HG02981 (cell line): ENCODE results near the gene TRMT2A.
A peak's percentile ranks its signal among the peaks of the same experiment; 100 is the strongest.
"Not testable (repeated sequence)": the region's sequence is repeated elsewhere in the genome, so short reads cannot be mapped to it uniquely, and the experiment has no call there.

Source experiments
- ATAC-seq: cut with Tn5 transposase; IDR thresholded peaks from one replicate; pipeline ENCODE4 v1.9.1; 2021; ENCODE audit warnings: mild to moderate bottlenecking, moderate library complexity; ENCODE audit not compliant: unreplicated experiment

TRMT2A gene, protein sequence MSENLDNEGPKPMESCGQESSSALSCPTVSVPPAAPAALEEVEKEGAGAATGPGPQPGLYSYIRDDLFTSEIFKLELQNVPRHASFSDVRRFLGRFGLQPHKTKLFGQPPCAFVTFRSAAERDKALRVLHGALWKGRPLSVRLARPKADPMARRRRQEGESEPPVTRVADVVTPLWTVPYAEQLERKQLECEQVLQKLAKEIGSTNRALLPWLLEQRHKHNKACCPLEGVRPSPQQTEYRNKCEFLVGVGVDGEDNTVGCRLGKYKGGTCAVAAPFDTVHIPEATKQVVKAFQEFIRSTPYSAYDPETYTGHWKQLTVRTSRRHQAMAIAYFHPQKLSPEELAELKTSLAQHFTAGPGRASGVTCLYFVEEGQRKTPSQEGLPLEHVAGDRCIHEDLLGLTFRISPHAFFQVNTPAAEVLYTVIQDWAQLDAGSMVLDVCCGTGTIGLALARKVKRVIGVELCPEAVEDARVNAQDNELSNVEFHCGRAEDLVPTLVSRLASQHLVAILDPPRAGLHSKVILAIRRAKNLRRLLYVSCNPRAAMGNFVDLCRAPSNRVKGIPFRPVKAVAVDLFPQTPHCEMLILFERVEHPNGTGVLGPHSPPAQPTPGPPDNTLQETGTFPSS

DNA sequence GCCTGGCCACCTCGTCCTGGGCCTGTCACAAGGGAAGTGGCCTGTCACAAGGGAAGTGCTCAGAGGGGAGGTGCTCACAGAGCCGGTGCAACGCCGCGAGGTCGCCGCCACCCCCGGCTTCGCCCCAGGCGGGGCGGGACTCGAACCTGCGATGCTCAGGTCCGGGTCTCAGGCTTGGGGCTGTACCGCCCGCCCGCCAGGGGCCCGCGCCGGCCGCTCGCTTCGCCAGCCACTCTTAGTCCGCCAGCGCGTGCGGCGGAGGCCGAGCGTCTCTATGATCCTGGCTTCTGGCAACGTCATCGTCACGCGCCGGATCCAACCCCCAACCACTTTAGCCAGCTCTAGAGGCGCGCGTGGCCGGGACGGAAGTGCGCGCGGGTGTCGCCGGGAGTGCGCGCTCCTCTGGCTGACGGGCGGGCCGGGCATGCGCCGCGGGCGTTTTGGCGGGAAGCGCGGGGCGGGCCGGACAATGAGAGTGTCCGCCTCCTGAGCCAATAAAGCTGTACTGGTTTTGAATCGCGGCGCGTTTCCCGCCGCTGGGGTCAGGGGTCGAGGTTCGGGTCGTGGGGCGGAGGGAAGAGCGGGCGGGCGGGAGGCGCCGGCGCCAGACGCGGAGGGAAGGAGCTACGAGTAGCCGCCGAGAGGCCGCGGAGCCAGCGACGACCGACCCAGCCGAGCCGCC is at the start of gene TRMT2A:
Gene TRMT2A, minus strand, starts transcription at position 276 of the 682 bp plus-strand sequence. CDS start 320 bp downstream, outside the sequence.
- ATAC-seq, result peak; percentile 67

DNA sequence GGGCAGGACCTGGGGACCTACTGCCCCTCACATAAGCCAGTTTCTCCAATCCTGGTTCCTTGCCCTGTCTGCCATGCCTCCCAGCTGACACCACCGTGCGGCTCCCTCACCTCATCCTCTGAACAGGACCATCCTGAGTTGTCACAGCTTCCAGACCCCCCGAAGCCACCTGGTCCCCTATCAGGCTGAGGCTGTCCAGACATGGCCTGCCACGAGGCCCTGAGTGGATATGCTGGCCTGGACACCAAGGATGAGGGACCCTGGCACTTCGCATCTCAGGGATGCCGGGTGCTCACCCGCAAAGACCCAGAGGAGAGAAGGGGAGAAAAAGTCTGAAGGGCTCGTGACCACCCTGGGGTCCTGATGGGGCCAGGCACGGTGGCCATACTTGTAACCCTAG is 49.7 kb upstream of the TRMT2A start:
- ATAC-seq, result no peak

DNA sequence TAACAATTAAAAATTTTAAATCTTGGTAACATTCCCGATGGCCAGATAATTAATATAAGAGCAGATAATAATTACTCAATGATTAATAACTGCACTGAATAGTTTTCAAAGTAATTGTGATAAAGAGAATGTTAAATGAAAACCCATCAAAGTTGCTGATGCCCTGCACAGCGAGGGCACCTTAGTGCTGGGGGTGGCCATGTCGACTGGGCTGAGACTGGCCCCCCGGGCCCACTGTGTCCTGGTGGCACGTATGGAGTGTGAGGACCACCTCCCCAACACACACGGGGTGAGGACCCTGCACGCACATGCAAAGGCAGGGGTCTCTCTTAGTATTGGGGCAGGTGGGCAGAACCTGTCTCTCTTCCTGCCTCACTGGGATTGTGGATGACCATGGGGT is 48.9 kb upstream of the TRMT2A start:
- no peak for ATAC-seq

DNA sequence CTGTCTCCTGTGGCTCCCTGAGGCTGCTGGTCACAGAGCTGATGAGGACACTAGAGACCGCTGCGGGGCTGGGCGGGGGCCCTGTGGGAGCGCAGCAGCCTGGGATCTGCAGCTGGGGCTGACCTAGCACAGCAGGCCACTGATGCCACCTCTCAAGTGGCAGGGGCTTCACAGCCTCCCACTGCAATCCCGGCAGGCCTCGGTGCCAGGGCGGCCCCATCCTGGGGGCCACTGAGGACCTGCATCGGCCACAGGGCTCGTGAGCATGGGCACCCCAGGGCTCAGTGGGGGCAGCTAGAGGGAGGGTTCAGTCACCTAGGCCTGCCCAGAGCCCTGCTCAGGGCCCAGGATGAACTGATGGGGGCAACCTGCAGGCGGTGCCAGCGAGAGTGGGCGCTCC is 48.4 kb upstream of the TRMT2A start:
- no peak for ATAC-seq

DNA sequence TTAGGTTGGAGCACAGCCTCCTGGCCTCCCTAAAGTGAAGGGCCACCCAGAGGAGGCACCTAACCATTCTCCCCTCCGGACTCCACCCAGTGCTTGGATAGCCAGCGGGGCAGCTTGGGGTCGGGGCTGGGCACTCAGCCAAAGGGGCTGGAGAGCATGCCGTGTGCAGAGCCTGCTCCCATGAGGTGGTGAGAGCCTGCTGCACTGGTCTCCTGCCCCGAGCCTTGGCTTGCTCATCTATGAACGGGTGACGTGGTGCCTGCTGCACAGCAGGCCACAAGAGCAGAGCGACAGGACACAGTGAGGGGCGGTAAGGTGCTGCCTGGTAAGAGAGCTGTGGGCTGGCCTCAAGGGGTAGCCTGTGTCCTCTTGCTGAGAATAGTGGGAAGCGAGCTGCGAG is 47.8 kb upstream of the TRMT2A start:
- ATAC-seq, result no peak

DNA sequence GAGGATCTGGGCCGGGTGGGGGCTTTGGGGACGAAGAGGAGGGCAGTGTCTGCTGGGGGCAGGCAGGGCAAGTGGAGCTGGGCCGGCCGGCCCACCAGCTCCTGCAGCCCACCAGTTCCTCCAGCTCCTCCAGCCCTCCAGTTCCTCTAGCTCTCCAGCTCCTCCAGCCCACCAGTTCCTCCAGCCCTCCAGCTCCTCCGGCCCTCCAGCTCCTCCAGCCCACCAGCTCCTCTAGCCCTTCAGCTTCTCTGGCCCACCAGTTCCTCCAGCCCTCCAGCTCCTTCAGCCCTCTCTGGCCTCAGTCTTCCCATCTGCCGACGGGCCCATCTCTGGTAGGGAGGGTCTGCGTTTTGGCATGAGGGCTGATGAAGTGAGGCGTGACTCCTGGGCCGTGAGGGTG is 43.0 kb upstream of the TRMT2A start:
- no peak for ATAC-seq

DNA sequence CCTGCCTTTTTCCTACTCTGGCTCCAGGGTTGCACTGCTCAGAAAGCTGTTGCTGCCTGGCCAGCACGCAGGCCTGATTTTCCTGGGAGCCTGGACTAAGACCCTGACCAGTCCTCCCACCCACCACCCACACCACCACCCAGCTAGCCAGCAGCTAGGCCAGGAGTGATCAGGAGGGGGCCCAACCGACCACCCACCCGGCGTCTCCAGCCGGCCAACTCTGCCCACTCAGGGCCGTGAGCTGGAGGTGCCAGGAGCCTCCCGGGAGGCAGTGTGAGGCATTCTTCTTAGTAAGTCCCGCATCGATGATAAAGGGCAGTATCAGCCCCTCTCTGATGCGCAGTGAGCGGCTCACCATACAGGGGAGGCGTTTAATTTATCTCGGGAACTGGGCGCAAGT is 42.5 kb upstream of the TRMT2A start:
- ATAC-seq, result not testable (repeated sequence)

DNA sequence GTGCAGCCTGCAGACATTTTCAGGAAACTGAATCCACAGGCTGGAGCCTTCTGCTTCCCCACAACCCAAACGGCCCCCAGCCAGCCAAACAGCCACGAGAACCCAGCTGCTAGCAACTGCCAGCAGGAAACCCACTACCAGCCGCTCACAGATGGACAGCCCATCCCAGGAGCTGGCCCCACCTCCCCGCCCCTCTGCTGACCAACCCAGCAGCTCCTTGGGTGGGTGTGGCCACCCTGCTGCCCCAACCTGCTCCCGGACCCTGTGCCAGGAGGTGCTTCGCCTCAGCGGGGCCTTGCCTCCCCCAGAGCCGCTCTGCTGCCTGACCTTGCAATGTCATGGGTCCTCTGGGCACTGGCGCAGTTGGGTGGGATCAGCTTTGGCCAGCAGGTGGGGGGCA is 42.0 kb upstream of the TRMT2A start:
- ATAC-seq, result no peak

DNA sequence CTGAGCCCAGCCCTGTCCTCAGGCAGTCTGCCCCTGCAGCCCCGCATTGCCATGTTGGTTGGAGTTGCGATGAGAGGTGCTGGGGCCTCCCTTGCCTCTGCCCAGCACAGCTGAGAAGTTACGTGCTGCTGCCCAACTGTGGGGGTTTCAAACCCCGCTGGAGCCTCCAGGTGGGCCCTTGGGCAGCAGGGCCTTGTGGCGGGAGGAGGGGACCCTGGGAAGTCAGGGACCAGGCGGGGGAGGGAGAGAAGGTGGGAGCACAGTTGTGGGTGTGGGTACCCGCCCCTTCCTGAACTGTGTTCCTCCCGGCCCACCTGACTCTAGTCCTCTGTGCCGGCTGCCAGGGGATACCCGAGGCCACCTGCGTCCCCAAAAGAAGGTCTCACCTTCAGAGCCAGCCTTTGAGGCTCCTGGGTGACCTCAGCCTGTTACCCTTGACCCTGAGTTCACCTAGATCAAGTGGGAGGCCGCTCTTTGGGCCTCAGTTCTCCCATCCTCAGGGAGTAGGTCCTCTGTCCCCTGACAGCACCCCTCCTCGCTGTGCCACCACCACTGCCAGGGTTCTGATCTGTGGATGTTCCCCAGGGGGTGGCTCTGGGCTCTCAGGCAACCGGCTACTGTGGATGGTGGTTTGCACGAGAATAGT is 41.5 kb upstream of the TRMT2A start:
- ATAC-seq, result no peak

DNA sequence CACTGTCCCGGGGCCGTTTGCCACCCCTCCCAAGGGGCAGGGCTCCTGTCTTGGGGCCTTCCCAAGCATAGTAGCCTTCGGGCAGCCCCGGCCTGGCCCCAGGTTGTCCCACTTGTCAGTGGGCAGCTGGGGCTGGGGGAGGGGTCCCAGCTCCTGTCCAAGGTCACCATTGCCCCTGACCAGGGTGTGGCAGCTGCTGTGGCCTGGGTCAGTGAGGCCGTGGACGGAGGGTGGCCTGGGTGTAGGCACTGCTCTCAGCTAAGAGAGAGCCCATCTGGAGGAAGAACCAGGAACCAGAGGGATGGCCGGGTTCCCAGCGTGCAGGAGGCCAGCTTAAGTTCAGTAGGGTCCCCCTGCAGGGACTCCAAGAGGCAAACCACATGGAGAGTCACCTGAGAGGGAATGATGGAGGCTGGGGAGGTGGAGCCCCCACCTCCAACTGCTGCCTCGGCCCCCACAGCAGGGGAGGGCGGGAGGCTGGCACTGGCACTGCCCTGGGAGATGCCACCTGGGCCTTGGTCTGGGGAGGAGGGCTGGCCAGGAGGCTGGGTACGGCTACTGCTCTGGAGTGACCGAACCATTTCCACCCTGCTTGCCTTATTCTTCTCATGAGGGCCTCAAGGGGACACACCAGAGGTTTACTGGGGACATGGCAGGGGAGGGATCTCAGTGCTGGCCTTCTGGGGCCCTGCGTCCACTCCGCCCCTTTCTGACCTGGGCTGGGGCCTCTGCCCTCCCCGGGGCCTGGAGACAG is 40.6 kb upstream of the TRMT2A start:
- no peak for ATAC-seq

DNA sequence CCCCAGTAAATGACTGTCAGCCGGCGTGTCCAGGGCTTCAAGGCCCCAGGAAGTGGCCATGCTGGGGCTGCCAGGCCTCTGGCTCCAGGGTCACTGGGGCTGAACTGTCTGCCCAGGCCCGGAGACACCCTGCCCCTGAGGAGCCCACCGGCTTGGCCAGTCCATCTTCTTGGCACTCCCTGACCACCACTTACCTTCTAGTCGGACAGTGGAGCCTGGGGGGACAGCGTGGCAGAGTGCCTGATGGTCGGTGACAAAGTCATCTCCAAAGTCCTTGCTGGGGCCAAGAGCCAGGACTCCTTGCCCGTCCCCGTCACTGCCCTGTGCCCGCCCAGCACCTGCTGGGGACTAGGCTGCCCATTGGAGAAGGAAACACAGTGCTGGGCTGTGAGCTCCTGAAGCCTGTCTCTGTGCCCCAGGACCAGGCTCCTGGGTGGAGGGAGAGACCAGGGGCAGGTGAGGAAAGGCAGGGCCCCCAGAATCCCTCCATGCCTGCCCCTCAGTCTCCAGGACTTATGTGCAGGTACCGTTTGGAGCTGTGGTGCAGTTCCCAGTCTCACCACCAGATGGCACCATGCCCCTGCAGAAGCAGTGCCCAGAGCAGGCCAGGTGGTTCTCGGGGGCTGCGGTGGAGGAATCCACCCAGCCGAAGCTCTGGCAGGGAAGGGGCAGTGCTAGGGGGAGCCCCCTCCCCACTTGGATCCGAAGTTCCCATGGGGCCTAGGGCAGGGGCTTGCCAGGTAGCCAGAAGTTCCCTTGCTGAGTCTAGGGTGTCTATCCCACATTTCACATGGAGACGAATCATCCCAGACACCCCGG is 39.8 kb upstream of the TRMT2A start:
- ATAC-seq, result no peak

DNA sequence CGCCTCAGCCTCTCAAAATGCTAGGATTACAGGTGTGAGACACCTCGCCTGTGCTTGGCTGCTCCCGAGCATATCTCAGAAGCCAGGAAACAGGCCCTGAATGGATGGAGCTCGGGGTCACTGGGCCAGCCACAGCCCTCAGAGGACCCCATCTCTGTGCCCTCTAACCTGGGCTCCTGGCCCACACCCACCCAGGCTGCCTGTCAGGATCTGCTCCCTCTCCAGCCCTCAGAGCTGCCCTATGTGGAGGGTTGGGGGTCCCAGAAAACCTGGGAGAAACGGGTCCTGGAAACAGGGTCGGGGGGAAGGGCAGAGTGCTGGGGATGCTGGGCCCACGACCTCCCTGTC is 39.0 kb upstream of the TRMT2A start:
- no peak for ATAC-seq

DNA sequence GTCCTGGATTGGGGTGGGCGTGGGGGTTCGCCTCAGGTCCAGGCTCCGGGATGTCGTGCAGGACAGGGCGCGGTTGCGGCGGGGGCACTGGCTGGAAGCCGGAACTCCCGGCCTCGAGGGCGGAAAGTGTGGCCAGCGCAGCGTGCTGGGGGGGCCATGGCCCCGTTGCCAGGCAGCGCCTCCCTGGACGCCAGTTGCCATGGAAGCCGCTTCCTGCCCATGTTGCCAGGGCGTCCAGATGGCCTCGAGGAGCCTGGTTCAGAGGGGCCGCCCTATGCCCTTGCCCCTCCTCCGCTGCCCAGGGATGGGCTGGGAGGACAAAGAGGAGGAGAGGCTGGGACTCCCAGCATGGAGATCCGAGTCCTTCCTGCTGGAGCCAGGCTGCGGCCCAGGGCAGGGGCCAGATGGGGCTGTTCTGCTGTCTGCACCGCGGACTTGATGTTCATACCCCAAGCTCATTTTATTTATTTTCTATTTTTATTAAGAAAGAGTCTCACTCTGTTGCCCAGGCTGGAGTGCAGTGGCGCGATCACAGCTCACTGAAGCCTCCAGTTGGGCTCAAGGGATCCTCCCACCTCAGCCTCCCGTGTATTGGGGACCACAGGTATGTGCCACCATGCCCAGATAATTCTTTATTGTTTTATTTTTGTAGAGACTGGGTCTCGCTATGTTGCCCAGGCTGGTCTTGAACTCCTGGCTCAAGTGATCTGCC is 38.5 kb upstream of the TRMT2A start:
- ATAC-seq, result no peak

DNA sequence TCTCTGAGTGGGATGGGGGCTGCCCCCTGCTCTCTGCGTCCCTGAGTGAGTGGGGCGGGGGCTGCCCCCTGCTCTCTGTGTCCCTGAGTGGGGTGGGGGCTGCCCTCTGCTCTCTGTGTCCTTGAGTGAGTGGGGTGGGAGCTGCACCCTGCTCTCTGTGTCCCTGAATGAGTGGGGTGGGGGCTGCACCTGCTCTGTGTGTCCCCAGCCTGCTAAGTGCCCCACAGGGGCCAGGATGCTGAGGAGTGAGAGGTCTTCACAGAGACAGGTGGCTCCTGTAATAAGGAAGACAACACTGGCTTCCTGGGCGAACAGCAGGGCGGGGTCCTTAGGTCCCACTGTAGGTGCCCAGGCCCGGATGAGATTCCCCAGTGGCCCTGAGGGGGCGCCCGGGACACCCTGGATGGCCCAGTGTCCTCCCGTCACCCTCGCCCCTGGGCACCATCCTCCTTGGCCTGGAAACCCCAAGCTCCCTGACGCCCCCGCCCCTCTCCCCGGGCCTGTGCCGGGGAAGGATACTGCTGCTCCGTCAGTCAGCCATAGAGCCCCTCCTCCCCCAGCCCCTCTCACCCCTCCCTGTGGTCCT is 37.7 kb upstream of the TRMT2A start:
- no peak for ATAC-seq

DNA sequence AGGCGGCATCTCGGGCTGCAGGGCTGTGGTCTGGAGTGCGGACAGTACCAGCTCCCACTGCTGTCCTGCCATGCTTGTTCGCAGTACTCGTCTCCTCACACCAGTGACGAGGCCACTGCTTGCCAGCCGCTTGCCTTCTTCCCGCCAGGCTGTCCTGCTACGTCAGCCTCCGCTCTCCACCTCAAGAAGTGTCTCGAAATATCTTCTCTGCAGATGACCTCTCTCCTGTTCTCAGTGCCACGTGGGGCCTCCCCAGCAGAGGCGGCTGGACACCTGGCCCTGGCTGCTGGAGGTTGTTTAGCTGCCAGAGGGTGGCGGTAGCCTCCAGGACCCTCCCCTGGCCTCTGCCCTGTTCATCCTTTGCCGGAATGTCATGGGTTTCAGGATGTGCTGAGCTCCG is 36.9 kb upstream of the TRMT2A start:
- ATAC-seq, result no peak

DNA sequence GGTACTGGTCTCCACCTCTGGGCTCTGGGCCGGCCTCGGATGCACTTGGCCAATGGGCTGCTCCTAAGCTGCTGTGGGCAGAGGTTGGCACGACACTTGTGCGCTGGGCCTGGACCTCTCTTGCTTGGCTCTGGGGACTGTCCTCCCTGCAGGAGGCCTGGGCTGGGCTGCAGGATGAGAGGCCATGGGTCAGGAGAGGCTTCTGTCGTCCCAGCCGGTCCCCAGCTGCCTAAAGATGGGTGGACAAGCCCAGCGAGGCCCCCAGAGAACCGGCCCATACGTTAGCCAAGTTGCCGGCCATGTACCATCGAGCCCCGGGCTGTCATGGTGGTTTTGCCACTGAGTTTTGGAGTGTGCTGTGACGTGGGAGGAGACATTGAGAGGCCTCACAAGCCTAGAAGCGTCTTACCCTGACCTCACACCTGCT is 35.5 kb upstream of the TRMT2A start:
- ATAC-seq, result no peak

DNA sequence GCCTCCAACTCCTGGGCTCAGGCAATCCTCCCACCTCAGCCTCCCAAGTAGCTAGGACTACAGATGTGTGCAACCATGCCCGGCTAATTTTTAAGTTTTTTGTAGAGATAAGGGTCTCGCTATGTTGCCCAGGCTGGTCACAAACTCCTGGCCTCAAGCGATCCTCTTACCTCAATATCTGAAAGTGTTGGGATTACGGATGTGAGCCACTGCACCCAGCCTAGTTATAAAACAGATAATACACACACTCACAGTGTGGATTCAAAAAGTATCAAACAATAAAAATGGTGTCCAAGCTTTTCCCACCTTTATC is 34.2 kb upstream of the TRMT2A start:
- ATAC-seq, result no peak

DNA sequence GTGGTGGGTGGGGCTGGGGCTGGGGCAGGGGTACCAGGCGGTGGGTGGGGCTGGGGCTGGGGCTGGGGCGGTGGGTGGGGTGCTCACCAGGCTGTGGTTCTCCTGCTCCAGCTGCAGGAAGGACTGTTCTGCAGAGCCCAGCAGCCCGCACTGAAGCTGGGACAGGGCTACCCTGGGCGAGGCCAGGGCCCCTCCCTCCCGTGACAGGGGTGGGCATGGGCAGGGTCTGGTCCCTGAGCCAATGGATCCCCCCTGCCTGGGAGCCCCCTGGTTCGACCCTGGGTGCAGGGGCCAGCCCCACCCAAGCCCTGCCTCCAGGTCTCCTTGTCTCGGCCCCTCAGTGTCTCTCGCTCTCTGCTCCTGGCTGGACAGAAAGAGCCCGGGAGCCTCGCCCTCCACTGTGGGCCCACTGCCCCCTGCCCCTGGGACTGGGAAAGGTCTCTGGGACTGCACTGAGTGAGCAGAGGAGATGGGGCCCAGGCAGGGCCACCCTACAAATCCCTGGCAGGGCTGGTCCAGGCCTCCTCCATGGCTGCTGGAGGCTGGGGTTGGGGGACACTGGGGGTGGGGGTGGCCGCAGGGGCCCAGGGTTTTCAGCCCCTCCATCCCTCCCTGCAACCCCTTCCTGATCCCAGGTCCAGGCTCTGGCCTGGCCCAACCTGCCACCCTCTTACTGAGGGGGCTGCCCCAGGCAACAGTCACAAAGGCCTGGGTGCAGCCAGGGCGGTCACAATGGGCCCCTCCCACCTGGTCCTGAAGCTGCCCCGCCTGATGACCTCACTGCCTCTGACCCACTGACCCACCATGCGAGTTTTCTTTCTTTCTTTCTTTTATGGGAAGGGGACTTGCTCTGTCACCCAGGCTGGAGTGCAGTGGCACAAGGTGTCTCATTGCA is 33.6 kb upstream of the TRMT2A start, which contains the start of gene CCDC188:
Gene CCDC188, minus strand, starts transcription at position 675 of the 895 bp plus-strand sequence. Its CDS starts 69 bp downstream, at position 606.
- no peak for ATAC-seq
